GM12801 (cell line): ENCODE data around the gene ZFP90.

ENCODE experiments used
- CTCF ChIP-seq: IDR thresholded peaks from one replicate; pipeline ENCODE4 v1.5.1; 2011; ENCODE audit warnings: control low read depth; ENCODE audit not compliant: insufficient read length; ENCODE audit errors: extremely low read depth

Gene ZFP90

GRCh38 chr16:68563631-68564381 lies 24.7 kb downstream of the ZFP90 start:
- TF ChIP-seq CTCF = no peak

DNA sequence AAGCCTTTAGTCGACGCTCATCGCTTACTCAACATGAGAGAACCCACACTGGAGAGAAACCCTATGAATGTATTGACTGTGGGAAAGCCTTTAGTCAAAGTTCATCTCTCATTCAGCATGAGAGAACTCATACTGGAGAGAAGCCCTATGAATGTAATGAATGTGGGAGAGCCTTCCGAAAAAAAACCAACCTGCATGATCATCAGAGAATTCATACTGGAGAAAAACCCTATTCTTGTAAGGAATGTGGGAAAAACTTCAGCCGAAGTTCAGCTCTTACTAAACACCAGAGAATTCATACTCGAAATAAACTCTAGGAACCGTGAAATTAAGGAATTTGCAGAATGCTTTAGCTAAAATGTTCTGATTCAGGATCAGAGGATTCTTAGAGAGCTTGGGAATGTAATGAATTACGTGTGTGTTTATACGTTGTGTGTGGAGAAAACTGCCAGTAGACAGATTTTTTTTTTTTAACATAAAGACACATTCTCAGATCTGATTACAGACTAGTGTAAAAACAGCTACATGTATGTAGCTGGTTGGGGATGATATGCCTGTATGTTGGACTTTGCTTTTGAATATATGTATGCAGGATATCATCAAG lies 25.4 kb downstream of the ZFP90 start:
- no peak for TF ChIP-seq CTCF

GRCh38 chr16:68574479-68574878 lies 35.4 kb downstream of the ZFP90 start:
- TF ChIP-seq CTCF = no peak

GRCh38 chr16:68575082-68575481 lies 36.0 kb downstream of the ZFP90 start:
- TF ChIP-seq CTCF = no peak

GRCh38 chr16:68577352-68577853 lies 38.3 kb downstream of the ZFP90 start:
- no peak for TF ChIP-seq CTCF

DNA sequence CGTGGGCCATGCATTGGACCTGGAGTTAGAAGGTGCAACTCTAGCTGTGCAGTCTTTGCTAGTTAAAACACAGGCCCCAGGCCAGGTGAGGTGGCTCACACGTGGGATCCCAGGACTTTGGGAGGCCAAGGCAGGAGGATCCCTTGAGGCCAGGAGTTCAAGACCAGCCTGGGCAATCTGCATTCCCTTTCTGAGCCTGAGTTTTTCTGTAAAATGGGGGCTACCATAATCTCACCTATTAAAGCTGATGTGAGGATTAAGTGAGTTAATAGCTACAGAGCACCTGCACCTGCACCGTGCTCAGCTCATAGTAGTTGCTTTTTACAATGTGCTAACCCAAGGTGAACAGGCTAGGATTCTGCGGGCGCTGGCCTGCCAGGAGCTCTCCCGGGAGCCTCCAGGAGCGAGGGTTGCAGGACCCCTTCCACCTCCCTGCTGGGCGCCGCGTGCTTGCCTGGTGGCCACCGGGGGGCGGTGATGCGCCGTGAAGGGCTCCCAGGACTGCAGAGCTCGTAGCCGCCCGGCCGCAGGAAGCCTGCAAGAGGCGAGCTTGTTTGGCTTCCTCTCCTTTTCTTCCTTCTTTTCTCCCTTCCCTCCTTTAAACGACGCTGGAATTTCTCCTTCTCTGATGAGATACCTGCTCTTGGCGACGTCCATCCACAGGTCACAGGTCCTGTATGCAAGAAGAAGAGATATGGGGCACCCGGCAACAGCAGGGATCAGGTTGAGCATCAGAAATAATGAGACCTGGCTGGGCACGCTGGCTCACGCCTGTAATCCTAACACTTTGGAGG lies 51.3 kb downstream of the ZFP90 start:
- no peak for TF ChIP-seq CTCF

DNA sequence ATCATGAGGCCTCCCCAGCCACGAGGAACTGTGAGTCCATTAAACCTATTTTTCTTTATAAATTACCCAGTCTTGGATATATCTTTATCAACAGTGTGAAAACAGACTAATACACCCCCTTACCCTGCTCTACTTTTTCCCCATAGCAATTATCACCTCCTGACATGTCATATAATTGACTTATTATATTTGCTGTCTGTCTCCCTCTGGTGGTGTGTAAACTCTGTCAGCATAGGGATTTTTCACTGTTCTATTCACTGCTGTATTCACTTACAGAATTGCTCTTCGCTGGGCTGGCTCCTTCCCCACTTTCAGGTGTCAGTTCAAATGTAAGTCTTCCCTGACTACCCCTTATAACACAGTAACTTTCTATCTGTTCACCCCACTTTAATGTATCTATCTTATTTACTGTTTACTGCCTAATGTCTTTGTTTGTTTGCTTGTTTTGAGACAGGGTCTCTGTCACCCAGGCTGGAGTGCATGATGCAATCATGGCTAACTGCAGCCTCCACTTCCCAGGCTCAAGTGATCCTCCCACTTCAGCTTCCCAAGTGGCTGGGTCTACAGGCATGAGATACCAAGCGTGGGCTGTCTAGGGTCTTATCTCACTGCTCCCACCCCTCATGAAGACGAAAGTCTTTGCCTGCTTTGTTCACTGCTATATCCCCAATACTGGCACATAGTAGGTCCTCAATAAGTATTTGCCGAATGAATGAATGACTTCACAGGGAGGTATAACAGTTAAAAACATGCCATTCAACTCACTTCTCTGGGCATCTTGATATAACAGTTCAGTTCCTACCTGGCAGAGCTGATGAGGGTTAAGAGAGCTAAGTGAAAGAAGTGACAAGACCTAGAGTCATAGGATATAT lies 53.6 kb downstream of the ZFP90 start:
- no peak for TF ChIP-seq CTCF
